GM12892 (cell line): ENCODE data around the gene ADAM17.

Experiments
- POLR2A ChIP-seq: IDR thresholded peaks from 2 replicates; pipeline ENCODE4 v1.6.1; 2011; ENCODE audit warnings: low read depth, low read length, control low read depth
- POLR2AphosphoS5 ChIP-seq: IDR thresholded peaks from 2 replicates; pipeline ENCODE4 v1.6.1; 2011; ENCODE audit warnings: low read depth, low read length, control low read depth
- TAF1 ChIP-seq: IDR thresholded peaks from 2 replicates; pipeline ENCODE4 v1.6.1; 2011; ENCODE audit warnings: low read depth, mild to moderate bottlenecking, control low read depth, low read length, borderline replicate concordance

- no peak for TF ChIP-seq TAF1
- no peak for TF ChIP-seq POLR2A
- no peak for TF ChIP-seq POLR2AphosphoS5
Measured at GRCh38 chr2:9582624-9583023, 27.0 kb upstream of the ADAM17 start.
